Esophagus squamous epithelium (tissue), 5 donors: ENCODE results near the gene BMF. TPM values are rescaled to one million over a fixed set of nuclear protein-coding genes. Genes with fewer than 3 reads are reported as not detected.

Source experiments
- DNase-seq: peaks from one replicate; lab custom pipeline; 2025; lab: John Stamatoyannopoulos, UW
- H3K27ac ChIP-seq, 4 donors: fragments of 200-600 bp; sonication (generic); one replicate each; pipeline ENCODE4 v1.5.1; 2016 to 2019; ENCODE audit warnings: mild to moderate bottlenecking in 1 of 4
- H3K27me3 ChIP-seq, 4 donors: fragments of 200-600 bp; sonication (generic); 1 replicate in 3 of 4; 2 replicates in 1 of 4; pipeline versions ENCODE4 v1.5.1 to v1.6.0; 2017 to 2021; ENCODE audit warnings: antibody characterized with exemption in 1 of 4
- H3K36me3 ChIP-seq, 3 donors: fragments of 200-600 bp; sonication (generic); one replicate each; pipeline ENCODE4 v1.5.1; 2016 to 2019
- H3K4me1 ChIP-seq, 3 donors: fragments of 200-600 bp; sonication (generic); one replicate each; pipeline ENCODE4 v1.5.1; 2017 to 2019
- H3K4me3 ChIP-seq, 4 donors: fragments of 200-600 bp; sonication (generic); 1 replicate in 3 of 4; 2 replicates in 1 of 4; pipeline ENCODE4 v1.5.1; 2016 to 2019; ENCODE audit warnings: mild to moderate bottlenecking in 2 of 4, moderate library complexity in 1 of 4
- H3K9me3 ChIP-seq, 3 donors: fragments of 200-600 bp; sonication (generic); one replicate each; pipeline ENCODE4 v1.5.1; 2016 to 2019
- POLR2A ChIP-seq, 4 donors: fragments of 450-650 bp; IDR thresholded peaks; one replicate each; pipeline ENCODE4 v1.6.1; 2017; ENCODE audit warnings: antibody characterized with exemption in 4 of 4, mild to moderate bottlenecking in 4 of 4, moderate library complexity in 3 of 4
- WGBS, 2 donors: methylation state at CpG; one replicate each; pipeline ENCODE4 v1.1.5; 2018; 5-methylcytosine and 5-hydroxymethylcytosine counted together
- intact Hi-C: fragments of 100-400 bp; cut with DNase I; formaldehyde crosslinking; loops from one replicate; pipeline ENCODE4 v1.15.0; 2022
- total RNA-seq, 4 donors: library from RNA; depleted of rRNA; stranded (reverse); fragments of >200 nt; gene quantifications; one replicate each; pipeline ENCODE4 v1.1.0, GENCODE V29; 2016
- TF ChIP-seq, protein P1 (sequence below), 6 experiments: fragments of 450-650 bp in 4 of 6; fragments of 200-600 bp in 2 of 6; sonication (generic) in 2 of 6; IDR thresholded peaks; one replicate each; pipeline ENCODE4 v1.5.1; 2016 to 2019; ENCODE audit warnings: antibody characterized with exemption in 6 of 6, mild to moderate bottlenecking in 4 of 6, moderate library complexity in 4 of 6
- donor health status: DM: yes; HTN: yes; CAD: no.

The BMF gene
- total RNA-seq, 4 donors from 2014 or later, result 0.31 to 4.4 (median 1.4) TPM

GRCh38 chr15:40085266-40085665, 23.4 kb downstream of the BMF start:
- Histone ChIP-seq H3K27me3 (peaks cover 0 to 59% (median 0%) of the 10 kb centered on the region in 4 donors), H3K4me3 (no peak overlapping the region), H3K27ac (no peak overlapping the region), H3K9me3 (no peaks in the 10 kb centered on the region), H3K4me1 (peaks cover 18 to 92% (median 29%) of the 10 kb centered on the region in 3 donors), H3K36me3 (peaks cover 0 to under 1% (median 0%) of the 10 kb centered on the region in 3 donors)
- DNase-seq, result no peak
- 35 to 36% methylated on average over 10 of the region's 10 CpGs for WGBS, 2 donors
- TF ChIP-seq POLR2A (IDR thresholded peaks at IDR 0.05), result no peak
- TF ChIP-seq, protein P1, sequence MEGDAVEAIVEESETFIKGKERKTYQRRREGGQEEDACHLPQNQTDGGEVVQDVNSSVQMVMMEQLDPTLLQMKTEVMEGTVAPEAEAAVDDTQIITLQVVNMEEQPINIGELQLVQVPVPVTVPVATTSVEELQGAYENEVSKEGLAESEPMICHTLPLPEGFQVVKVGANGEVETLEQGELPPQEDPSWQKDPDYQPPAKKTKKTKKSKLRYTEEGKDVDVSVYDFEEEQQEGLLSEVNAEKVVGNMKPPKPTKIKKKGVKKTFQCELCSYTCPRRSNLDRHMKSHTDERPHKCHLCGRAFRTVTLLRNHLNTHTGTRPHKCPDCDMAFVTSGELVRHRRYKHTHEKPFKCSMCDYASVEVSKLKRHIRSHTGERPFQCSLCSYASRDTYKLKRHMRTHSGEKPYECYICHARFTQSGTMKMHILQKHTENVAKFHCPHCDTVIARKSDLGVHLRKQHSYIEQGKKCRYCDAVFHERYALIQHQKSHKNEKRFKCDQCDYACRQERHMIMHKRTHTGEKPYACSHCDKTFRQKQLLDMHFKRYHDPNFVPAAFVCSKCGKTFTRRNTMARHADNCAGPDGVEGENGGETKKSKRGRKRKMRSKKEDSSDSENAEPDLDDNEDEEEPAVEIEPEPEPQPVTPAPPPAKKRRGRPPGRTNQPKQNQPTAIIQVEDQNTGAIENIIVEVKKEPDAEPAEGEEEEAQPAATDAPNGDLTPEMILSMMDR (IDR thresholded peaks at IDR 0.05), result no peak
- intact Hi-C loops, result no loop called here

GRCh38 chr15:40084650-40085049, 24.0 kb downstream of the BMF start:
- no peak for DNase-seq
- 34 to 55% methylated on average over 7 of the region's 9 CpGs for WGBS, 2 donors
- no peaks in the 10 kb centered on the region for H3K36me3 ChIP-seq
- peak overlapping the region in 1 of 4 donors; percentile 15 for H3K27ac ChIP-seq
- H3K4me3 ChIP-seq, result no peak overlapping the region
- intact Hi-C loops, result no loop called here
- peaks cover 0 to 52% (median 0%) of the 10 kb centered on the region in 4 donors for H3K27me3 ChIP-seq
- no peaks in the 10 kb centered on the region for H3K9me3 ChIP-seq
- peaks cover 18 to 88% (median 29%) of the 10 kb centered on the region in 3 donors for H3K4me1 ChIP-seq
- no peak for TF ChIP-seq POLR2A (IDR thresholded peaks at IDR 0.05)

- Histone ChIP-seq H3K36me3 (no peaks in the 10 kb centered on the region), H3K27ac (peak overlapping the region; percentile 6 to 74 (median 64)), H3K4me3 (peak overlapping the region in 3 of 4 donors; percentile 8 to 56 (median 29)), H3K9me3 (no peaks in the 10 kb centered on the region), H3K4me1 (peaks cover 10 to 66% (median 16%) of the 10 kb centered on the region in 3 donors), H3K27me3 (peaks cover 0 to 41% (median 0%) of the 10 kb centered on the region in 4 donors)
- WGBS, 2 donors, result 69 to 80% methylated on average over 8 to 9 of the region's 12 CpGs
- intact Hi-C loops, result no loop called here
- no peak for DNase-seq
- TF ChIP-seq POLR2A (IDR thresholded peaks at IDR 0.05), result no peak
- TF ChIP-seq, protein P1 (IDR thresholded peaks at IDR 0.05), result no peak
Observed at GRCh38 chr15:40082195-40082883, 26.3 kb downstream of the BMF start.

DNA sequence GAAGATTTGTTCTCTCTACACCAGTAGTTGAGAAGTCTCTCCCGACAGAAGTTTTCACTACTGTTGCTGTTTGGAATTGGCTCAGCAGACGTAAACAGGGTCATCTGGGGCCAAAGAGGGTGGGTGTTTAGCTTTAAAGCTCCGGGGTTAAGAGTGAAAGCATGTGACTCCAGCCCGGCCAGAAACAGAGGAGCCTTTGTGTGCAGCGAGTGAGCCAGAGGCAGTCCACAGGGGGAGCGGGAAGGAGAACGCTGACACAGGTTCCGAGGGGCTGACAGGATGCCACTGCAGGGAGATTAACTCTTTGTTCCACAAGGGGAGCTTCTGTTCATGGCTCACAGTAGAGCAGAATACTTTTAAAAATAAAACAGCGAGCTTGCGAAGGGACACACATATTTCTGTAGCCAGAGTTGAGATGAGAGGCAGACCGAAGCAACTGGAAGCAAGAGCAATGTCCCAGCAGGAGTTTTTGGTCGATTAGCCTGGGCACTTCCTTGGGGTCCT, 26.9 kb downstream of the BMF start:
- H3K4me3 ChIP-seq, result peak overlapping the region in 3 of 4 donors; percentile 8 to 56 (median 29)
- 14 to 22% methylated on average over 12 of the region's 12 CpGs for WGBS, 2 donors
- TF ChIP-seq, protein P1 (IDR thresholded peaks at IDR 0.05), result no peak
- no peak for TF ChIP-seq POLR2A (IDR thresholded peaks at IDR 0.05)
- no peaks in the 10 kb centered on the region for H3K36me3 ChIP-seq
- intact Hi-C loops, result no loop called here
- DNase-seq, result no peak
- H3K27me3 ChIP-seq, result peaks cover 0 to 35% (median 0%) of the 10 kb centered on the region in 4 donors
- no peaks in the 10 kb centered on the region for H3K9me3 ChIP-seq
- peak overlapping the region; percentile 19 to 74 (median 64) for H3K27ac ChIP-seq
- H3K4me1 ChIP-seq, result peaks cover 10 to 63% (median 16%) of the 10 kb centered on the region in 3 donors

- intact Hi-C loops, result no loop called here
- TF ChIP-seq POLR2A (IDR thresholded peaks at IDR 0.05), result no peak
- TF ChIP-seq, protein P1 (IDR thresholded peaks at IDR 0.05), result no peak
- Histone ChIP-seq H3K36me3 (no peaks in the 10 kb centered on the region), H3K4me1 (peaks cover 10 to 64% (median 16%) of the 10 kb centered on the region in 3 donors), H3K9me3 (no peaks in the 10 kb centered on the region), H3K27me3 (peaks cover 0 to 35% (median 0%) of the 10 kb centered on the region in 4 donors), H3K27ac (peak overlapping the region in 2 of 4 donors; percentile 59 to 74), H3K4me3 (peak overlapping the region in 2 of 4 donors; percentile 8 to 29)
- WGBS, 2 donors, result 61 to 71% methylated on average over 5 of the region's 5 CpGs
- DNase-seq, result no peak
Observed at GRCh38 chr15:40080847-40081246, 27.8 kb downstream of the BMF start.
